ENCODE data around the gene CHODL. TPM values are rescaled to one million over a fixed set of nuclear protein-coding genes. Genes with fewer than 3 reads are reported as not detected.

The CHODL gene
- total RNA-seq, 1 experiment from 2014 or later = 3.4 TPM

DNA sequence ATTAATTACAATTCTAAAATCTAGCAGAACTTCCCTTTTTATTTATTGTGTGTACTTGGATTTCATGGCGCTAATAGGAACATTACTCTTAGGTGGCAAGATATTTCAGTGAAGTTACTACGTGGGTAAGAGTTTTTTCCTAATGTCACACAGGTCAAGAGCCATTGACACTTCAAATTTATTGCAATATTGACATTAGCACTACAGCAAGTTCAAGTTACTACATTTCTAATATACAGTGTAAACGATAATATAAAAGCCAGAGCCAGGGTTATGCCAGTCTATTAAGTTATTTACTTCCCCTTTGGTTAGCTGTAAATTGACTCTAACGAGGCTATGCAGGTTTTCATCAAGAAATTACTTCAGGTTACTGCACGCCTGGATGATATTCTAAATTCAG, 29.7 kb downstream of the CHODL start:
- Histone ChIP-seq H3K18ac (ENCODE audit: insufficient read length, low read depth, low read length) (no peak overlapping the region), H3K4me1 (ENCODE audit: insufficient read depth, low read length) (no peaks in the 10 kb centered on the region), H3K27me3 (ENCODE audit: insufficient read depth, low read length) (no peaks in the 10 kb centered on the region), H3K4me2 (ENCODE audit: insufficient read depth, insufficient read length, low read length) (no peak overlapping the region), H3K4ac (ENCODE audit: low read depth, low read length) (no peak overlapping the region), H2AFZ (ENCODE audit: low read length) (no peak overlapping the region), H3K79me1 (ENCODE audit: insufficient read depth, low read depth, low read length, poor library complexity, severe bottlenecking) (no peaks in the 10 kb centered on the region), H4K8ac (replicated peaks; ENCODE audit: insufficient read length, low read depth, low read length) (no peak overlapping the region), H3K27ac (ENCODE audit: insufficient read length, low read depth, low read length) (no peak overlapping the region), H2AK5ac (ENCODE audit: insufficient read length, low read length) (no peak overlapping the region), H3K56ac (ENCODE audit: insufficient read length, low read depth, low read length) (no peak overlapping the region), H2BK20ac (ENCODE audit: low read depth, low read length, poor library complexity, severe bottlenecking) (no peak overlapping the region), H3K23ac (ENCODE audit: insufficient read length, low read depth, low read length) (no peak overlapping the region), H3K14ac (ENCODE audit: insufficient read depth, low read length) (no peak overlapping the region), H4K20me1 (ENCODE audit: control insufficient read depth, insufficient read depth, insufficient read length) (no peaks in the 10 kb centered on the region), H2BK12ac (ENCODE audit: insufficient read length, low read depth, low read length) (no peak overlapping the region), H3K79me2 (ENCODE audit: insufficient read depth, low read length) (no peaks in the 10 kb centered on the region), H2BK5ac (ENCODE audit: insufficient read length, low read length) (no peak overlapping the region), H3K9me3 (ENCODE audit: control insufficient read depth, low read depth, low read length) (no peaks in the 10 kb centered on the region), H3K23me2 (ENCODE audit: insufficient read length, low read depth, low read length, poor library complexity, severe bottlenecking) (no peaks in the 10 kb centered on the region), H3T11ph (ENCODE audit: low read length) (no peak overlapping the region), H3K9ac (ENCODE audit: extremely low read depth, insufficient read length, low read length) (no peak overlapping the region), H4K5ac (ENCODE audit: insufficient read length, low read depth, low read length) (no peak overlapping the region), H4K91ac (ENCODE audit: insufficient read length, low read depth, low read length) (no peak overlapping the region), H2BK15ac (ENCODE audit: low read depth, low read length) (no peak overlapping the region), H2BK120ac (ENCODE audit: low read depth, low read length, poor library complexity, severe bottlenecking) (no peak overlapping the region)
- WGBS (ENCODE audit: extremely low coverage, insufficient read length, low lambda C conversion rate) = no CpG with 5 or more reads among the region's 5 CpGs
- Mint-ChIP-seq H3K9me3 (no peaks in the 10 kb centered on the region; a peak in 2 of 5 replicates), H3K27me3 (ENCODE audit: low read depth) (no peaks in the 10 kb centered on the region), H3K36me3 (ENCODE audit: insufficient read depth in 1 of 3, low read depth in 3 of 3) (no peaks in the 10 kb centered on the region; a peak in 1 of 7 replicates), H3K4me3 (no peak overlapping the region), H3K27ac (no peak overlapping the region), H3K4me1 (no peaks in the 10 kb centered on the region)
- no peak for DNase-seq
- TF ChIP-seq, protein P1, sequence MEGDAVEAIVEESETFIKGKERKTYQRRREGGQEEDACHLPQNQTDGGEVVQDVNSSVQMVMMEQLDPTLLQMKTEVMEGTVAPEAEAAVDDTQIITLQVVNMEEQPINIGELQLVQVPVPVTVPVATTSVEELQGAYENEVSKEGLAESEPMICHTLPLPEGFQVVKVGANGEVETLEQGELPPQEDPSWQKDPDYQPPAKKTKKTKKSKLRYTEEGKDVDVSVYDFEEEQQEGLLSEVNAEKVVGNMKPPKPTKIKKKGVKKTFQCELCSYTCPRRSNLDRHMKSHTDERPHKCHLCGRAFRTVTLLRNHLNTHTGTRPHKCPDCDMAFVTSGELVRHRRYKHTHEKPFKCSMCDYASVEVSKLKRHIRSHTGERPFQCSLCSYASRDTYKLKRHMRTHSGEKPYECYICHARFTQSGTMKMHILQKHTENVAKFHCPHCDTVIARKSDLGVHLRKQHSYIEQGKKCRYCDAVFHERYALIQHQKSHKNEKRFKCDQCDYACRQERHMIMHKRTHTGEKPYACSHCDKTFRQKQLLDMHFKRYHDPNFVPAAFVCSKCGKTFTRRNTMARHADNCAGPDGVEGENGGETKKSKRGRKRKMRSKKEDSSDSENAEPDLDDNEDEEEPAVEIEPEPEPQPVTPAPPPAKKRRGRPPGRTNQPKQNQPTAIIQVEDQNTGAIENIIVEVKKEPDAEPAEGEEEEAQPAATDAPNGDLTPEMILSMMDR (conservative IDR thresholded peaks at IDR 0.05) = no peak

Measured in H9 (cell line).